Thoracic aorta (tissue), 2 donors: Measurements from ENCODE around the gene PAX9. TPM values are rescaled to one million over a fixed set of nuclear protein-coding genes. Genes with fewer than 3 reads are reported as not detected.

ENCODE experiments used
- ATAC-seq: fragments of 150-250 bp; one replicate; pipeline ENCODE4 v1.8.0; 2017; ENCODE audit warnings: low read depth; ENCODE audit not compliant: insufficient number of reproducible peaks, low FRiP score
- DNase-seq: peaks from one replicate; pipeline ENCODE4 v3.0.0-alpha.2; 2020; ENCODE audit warnings: low spot score
- H3K27ac ChIP-seq, 2 donors: fragments of 200-600 bp; sonication (generic); 1 replicate in 1 of 2; 2 replicates in 1 of 2; pipeline ENCODE4 v1.5.1; 2016; ENCODE audit warnings: mild to moderate bottlenecking in 2 of 2, moderate library complexity in 2 of 2
- H3K27me3 ChIP-seq: fragments of 200-600 bp; sonication (generic); replicated peaks from 2 replicates; pipeline ENCODE4 v1.6.0; 2016; ENCODE audit warnings: mild to moderate bottlenecking; ENCODE audit not compliant: insufficient read depth
- H3K36me3 ChIP-seq: fragments of 200-600 bp; sonication (generic); one replicate; pipeline ENCODE4 v1.5.1; 2016
- H3K4me1 ChIP-seq, 2 donors: fragments of 200-600 bp; sonication (generic); 1 replicate in 1 of 2; 2 replicates in 1 of 2; pipeline versions ENCODE4 v1.5.1 to v1.6.0; 2016; ENCODE audit warnings: low read depth in 2 of 2, mild to moderate bottlenecking in 1 of 2; ENCODE audit not compliant: control insufficient read depth in 1 of 2
- H3K4me3 ChIP-seq: fragments of 200-600 bp; sonication (generic); 2 replicates; pipeline ENCODE4 v1.5.1; 2016; ENCODE audit warnings: mild to moderate bottlenecking
- H3K9me3 ChIP-seq: fragments of 200-600 bp; sonication (generic); 2 replicates; pipeline ENCODE4 v1.5.1; 2016
- total RNA-seq, 2 donors: library from RNA; depleted of rRNA; stranded (reverse); fragments of >200 nt; gene quantifications; one replicate each; pipeline versions ENCODE4 v1.1.0 to v1.2.3, GENCODE V29; 2016
- TF ChIP-seq, protein P1 (sequence below): fragments of 200-600 bp; sonication (generic); IDR thresholded peaks from one replicate; pipeline ENCODE4 v1.5.1; 2019; ENCODE audit warnings: antibody characterized with exemption

PAX9 gene
- total RNA-seq, 2 donors from 2014 or later, result 0.21 to 4.5 TPM

DNA sequence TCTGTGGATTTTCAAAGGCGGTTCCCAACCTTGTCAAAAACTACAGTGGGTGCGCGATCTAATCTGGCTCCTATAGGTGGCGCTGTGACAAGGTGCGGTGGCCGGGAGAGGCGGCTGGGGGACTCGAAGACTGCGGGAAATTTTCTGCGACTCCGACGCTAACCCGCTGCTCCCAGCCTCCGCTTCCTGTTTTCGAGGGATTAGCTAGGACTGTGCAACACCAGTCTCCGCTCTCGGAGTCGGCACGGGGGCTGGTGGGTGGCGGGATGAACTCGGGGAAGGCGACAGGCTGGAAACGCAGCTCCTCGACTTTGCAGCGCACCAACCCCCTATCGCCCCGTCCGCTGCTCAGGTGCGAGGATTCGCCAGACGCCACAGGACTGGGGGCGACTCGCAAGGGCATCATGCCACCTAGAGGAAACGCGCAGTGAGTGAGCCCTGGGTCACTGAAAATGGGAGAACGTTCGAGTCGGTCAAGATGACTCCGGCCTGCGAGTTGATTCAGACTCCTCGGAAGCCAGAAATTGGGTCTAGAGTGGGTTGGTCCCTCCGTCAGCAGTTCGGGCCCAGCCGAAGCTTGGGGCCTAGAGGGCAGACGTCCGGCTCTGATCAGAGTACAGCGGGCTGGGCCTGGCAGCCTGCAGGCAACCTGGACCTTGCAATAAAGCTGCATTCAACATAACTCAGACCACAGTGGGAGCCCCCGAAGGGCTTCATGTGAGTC is 5.5 kb upstream of the PAX9 start:
- Histone ChIP-seq H3K9me3 (no peaks in the 10 kb centered on the region), H3K4me3 (peak overlapping the region; percentile 60), H3K36me3 (no peaks in the 10 kb centered on the region), H3K4me1 (peaks cover 4 to 34% of the 10 kb centered on the region in 2 donors), H3K27ac (no peak overlapping the region), H3K27me3 (peaks cover 37% of the 10 kb centered on the region)
- ATAC-seq (no peak), DNase-seq (no peak)
- TF ChIP-seq, protein P1, sequence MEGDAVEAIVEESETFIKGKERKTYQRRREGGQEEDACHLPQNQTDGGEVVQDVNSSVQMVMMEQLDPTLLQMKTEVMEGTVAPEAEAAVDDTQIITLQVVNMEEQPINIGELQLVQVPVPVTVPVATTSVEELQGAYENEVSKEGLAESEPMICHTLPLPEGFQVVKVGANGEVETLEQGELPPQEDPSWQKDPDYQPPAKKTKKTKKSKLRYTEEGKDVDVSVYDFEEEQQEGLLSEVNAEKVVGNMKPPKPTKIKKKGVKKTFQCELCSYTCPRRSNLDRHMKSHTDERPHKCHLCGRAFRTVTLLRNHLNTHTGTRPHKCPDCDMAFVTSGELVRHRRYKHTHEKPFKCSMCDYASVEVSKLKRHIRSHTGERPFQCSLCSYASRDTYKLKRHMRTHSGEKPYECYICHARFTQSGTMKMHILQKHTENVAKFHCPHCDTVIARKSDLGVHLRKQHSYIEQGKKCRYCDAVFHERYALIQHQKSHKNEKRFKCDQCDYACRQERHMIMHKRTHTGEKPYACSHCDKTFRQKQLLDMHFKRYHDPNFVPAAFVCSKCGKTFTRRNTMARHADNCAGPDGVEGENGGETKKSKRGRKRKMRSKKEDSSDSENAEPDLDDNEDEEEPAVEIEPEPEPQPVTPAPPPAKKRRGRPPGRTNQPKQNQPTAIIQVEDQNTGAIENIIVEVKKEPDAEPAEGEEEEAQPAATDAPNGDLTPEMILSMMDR, result peak; percentile 28

DNA sequence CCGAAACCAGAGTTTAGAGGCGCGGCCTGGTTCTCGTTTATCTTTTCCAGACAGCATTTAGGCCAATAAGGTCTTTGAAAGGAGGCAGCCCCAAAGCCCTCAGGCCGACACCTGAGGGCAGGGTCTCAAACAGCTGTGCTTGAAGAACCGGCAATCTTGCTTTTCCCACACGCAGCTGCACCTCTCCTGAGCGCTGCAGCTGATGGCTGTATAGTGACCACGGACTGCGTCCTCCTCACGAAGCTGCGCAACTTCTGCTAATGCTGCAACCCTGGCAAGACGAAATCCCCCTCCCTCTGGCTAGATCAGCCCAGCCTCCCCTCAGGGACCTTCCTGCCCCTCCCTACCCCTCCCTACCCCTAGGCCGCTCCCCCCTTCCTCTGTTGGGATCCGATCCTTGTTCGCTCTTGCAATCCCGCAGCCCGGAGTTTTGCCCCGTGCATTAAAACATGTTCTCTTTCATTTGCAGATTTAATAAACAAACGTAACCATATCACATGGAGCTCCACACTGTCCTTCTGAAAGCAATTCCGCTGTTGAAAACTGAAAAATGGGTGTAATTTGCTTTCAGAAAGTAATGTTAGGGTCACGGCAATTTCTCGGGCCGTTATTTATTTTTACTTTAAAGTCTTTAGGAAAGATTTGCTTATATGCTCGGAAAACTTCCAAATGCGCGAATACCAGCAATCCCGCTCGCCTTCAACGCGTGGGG is 4.8 kb upstream of the PAX9 start:
- peak overlapping the region; percentile 60 for H3K4me3 ChIP-seq

DNA sequence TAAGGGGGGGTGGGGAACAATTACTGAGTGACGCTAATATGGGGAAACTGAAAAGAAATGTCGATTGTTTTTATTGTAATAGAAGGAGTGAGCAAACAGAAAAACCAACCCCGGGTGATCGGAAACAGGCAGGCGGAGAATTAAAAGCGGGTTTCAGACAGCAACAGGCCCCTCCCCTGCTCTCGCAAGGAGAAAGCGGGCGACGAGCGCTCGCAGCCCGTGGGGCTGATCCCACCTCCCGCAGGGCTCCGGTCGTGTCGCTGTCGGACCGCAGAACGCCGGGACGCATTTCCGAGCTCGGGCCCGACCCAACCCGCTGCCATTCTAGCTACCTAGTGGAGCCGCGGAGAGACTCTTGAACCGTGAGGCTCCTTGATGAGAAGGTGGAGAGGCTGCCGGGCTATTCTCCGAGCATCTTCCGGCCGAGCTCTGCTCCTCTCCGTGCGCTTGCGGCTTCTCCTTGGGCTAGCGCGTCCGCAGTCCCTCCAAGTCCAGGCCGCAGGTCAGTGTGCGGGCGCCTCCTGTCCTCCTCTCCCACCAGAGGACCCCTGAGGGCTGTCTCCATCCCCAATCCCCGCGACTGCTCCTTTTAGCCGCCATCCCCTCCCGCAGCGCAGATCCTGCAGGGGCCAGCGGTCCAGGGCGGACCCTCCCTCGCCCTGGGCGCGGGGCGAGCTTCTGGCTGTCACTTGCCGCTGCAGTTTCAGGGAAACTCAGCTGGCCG is 4.1 kb upstream of the PAX9 start:
- no peak for DNase-seq
- no peak overlapping the region for H3K27ac ChIP-seq
- H3K27me3 ChIP-seq, result peaks cover 44% of the 10 kb centered on the region
- H3K4me3 ChIP-seq, result peak overlapping the region; percentile 60
- no peak for ATAC-seq
- TF ChIP-seq, protein P1, result no peak
- peaks cover 4 to 46% of the 10 kb centered on the region in 2 donors for H3K4me1 ChIP-seq
- no peaks in the 10 kb centered on the region for H3K36me3 ChIP-seq
- H3K9me3 ChIP-seq, result no peaks in the 10 kb centered on the region

More for the DNA sequence above, 4.8 kb upstream of the PAX9 start:
- Histone ChIP-seq H3K27ac (no peak overlapping the region), H3K4me1 (peaks cover 4 to 41% of the 10 kb centered on the region in 2 donors), H3K36me3 (no peaks in the 10 kb centered on the region), H3K27me3 (peaks cover 44% of the 10 kb centered on the region), H3K9me3 (no peaks in the 10 kb centered on the region)
- TF ChIP-seq, protein P1, result no peak
- DNase-seq (no peak), ATAC-seq (no peak)

DNA sequence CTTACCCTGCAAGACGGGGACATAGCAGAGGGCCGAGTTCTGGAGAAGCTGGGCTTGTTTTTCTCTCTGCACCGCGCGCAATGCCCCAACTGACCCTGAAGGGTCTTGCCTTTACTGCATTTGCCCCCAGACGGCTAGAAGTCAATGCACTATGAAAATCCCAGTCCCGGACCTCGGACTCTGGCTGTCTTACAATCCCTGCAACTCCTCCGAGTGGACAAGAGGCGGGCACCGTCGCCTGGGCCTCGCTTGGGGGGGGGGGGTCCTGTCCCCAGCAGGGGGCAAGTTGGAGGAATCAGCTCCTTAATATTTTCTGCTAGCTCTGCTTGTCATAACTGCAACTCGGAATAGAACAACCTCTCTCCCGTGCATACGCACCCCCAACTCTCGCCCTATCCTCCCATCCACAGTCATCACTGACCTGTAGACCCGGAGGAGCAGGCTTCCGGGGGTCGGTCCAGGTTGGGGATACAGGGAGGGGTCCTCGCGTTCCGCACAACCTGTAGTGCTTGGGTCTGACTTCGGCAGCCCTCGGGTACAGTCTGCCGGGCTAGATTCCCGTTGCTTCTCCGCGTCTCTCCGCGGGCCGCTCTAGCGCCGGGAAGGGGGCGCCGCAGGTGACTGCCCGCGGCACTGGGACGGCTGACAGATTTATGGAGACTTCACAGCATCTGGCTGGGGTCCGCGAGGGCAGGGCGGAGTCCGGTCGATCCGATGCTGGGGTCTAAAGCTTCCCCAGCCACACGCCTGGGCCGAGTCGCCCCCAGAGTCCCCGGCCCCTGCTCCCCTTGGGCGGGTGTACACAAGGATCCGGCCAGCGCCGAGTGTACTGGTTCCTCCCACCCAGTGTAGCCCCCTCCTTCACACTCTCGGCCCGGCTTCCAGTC is 3.3 kb upstream of the PAX9 start:
- DNase-seq, result no peak
- H3K27me3 ChIP-seq, result peaks cover 44% of the 10 kb centered on the region
- H3K9me3 ChIP-seq, result no peaks in the 10 kb centered on the region
- TF ChIP-seq, protein P1, result no peak
- H3K27ac ChIP-seq, result no peak overlapping the region
- peak overlapping the region; percentile 60 for H3K4me3 ChIP-seq
- no peaks in the 10 kb centered on the region for H3K36me3 ChIP-seq
- peaks cover 4 to 54% of the 10 kb centered on the region in 2 donors for H3K4me1 ChIP-seq
- ATAC-seq, result no peak
